Measurements from ENCODE around the gene SPRYD7. TPM values are rescaled to one million over a fixed set of nuclear protein-coding genes. Genes with fewer than 3 reads are reported as not detected.
"Not testable (repeated sequence)": the region's sequence is repeated elsewhere in the genome, so short reads cannot be mapped to it uniquely, and the experiment has no call there.

Gene SPRYD7
- total and polyA plus RNA-seq, 7 experiments from 2014 or later = 1.5 to 3.1 (median 2.1) TPM

GRCh38 chr13:49953560-49953959 is 17.4 kb upstream of the SPRYD7 start:
- no peak overlapping the region for H3K4me3 Mint-ChIP-seq
- Histone ChIP-seq H3K27me3 (ENCODE audit: control insufficient read depth in 2 of 2, insufficient read depth in 2 of 2, low read length in 2 of 2) (no peaks in the 10 kb centered on the region), H3K9me3 (ENCODE audit: control insufficient read depth in 2 of 3, low read length in 3 of 3) (no peaks in the 10 kb centered on the region), H3K4me1 (ENCODE audit: control insufficient read depth in 2 of 2, insufficient read depth in 2 of 2, low read length in 2 of 2) (no peaks in the 10 kb centered on the region), H3K36me3 (ENCODE audit: control insufficient read depth in 2 of 3, insufficient read depth in 3 of 3, low read length in 3 of 3) (no peaks in the 10 kb centered on the region), H3K27ac (ENCODE audit: low read depth, low read length) (no peak overlapping the region), H3K4me3 (ENCODE audit: low read length) (no peak overlapping the region)
- peaks cover 3 to 22% (median 17%) of the 10 kb centered on the region in 5 donors for H3K27me3 Mint-ChIP-seq
- ATAC-seq (no peak), DNase-seq (no peak)
- intact Hi-C loops (cut with micrococcal nuclease) = no loop called here
- ChIA-PET CTCF (no interaction called here), POLR2A (interaction anchor here (0.6 kb wide), 1 partner anchor 619 kb away, joined by 5 read pairs; no protein-coding TSS in a partner anchor)
- H3K36me3 Mint-ChIP-seq = peaks cover 0 to 7% (median 0%) of the 10 kb centered on the region in 5 donors
- H3K27ac Mint-ChIP-seq = no peak overlapping the region
- H3K9me3 Mint-ChIP-seq = peaks cover 0 to 16% (median 9%) of the 10 kb centered on the region in 11 donors
- peaks cover 0 to 2% (median 0%) of the 10 kb centered on the region in 7 donors for H3K4me1 Mint-ChIP-seq

DNA sequence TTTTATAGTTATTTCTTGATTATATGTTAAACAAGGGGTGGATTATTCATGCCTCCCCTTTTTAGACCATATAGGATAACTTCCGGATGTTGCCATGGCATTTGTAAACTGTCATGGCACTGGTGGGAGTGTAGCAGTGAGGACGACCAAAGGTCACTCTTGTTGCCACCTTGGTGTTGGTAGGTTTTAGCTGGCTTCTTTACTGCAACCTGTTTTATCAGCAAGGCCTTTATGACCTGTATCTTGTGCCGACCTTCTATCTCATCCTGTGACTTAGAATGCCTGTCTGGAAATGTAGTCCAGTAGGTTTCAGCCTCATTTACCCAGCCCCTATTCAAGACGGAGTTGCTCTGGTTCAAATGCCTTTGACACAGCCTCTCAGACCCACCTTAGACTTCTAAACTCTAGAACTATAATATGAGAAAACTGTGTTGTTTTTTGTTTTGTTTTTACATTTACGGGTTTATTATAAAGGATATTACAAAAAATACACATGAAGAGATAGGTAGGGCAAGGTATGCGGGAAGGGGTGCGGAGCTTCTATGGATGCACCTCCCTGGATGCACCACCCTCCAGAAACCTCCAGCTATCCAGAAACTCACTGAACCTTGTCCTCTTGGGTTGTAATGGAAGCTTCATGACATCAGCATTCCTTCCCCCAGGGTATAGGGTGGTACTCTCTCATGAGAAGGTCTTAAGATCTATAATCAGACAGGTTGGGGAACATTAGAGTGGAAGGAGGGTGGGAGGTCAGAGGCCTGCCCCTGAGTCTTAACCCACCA is 15.8 kb upstream of the SPRYD7 start:
- Mint-ChIP-seq H3K9me3 (peaks cover 0 to 19% (median 9%) of the 10 kb centered on the region in 11 donors), H3K27ac (no peak overlapping the region), H3K36me3 (peaks cover 0 to 3% (median 3%) of the 10 kb centered on the region in 5 donors), H3K4me3 (no peak overlapping the region), H3K27me3 (peaks cover 3 to 17% (median 10%) of the 10 kb centered on the region in 5 donors), H3K4me1 (peaks cover 0 to 2% (median 0%) of the 10 kb centered on the region in 7 donors)
- ChIA-PET CTCF (no interaction called here), POLR2A (no interaction called here)
- no peaks in the 10 kb centered on the region for H3K36me3 ChIP-seq (ENCODE audit: control insufficient read depth in 2 of 3, insufficient read depth in 3 of 3, low read length in 3 of 3)
- no peaks in the 10 kb centered on the region for H3K9me3 ChIP-seq (ENCODE audit: control insufficient read depth in 2 of 3, low read length in 3 of 3)
- DNase-seq (no peak), ATAC-seq (no peak)
- intact Hi-C loops (cut with micrococcal nuclease) = no loop called here
- H3K27me3 ChIP-seq (ENCODE audit: control insufficient read depth in 2 of 2, insufficient read depth in 2 of 2, low read length in 2 of 2) = no peaks in the 10 kb centered on the region
- H3K4me3 ChIP-seq (ENCODE audit: low read length) = no peak overlapping the region
- H3K27ac ChIP-seq (ENCODE audit: low read depth, low read length) = no peak overlapping the region
- no peaks in the 10 kb centered on the region for H3K4me1 ChIP-seq (ENCODE audit: control insufficient read depth in 2 of 2, insufficient read depth in 2 of 2, low read length in 2 of 2)

DNA sequence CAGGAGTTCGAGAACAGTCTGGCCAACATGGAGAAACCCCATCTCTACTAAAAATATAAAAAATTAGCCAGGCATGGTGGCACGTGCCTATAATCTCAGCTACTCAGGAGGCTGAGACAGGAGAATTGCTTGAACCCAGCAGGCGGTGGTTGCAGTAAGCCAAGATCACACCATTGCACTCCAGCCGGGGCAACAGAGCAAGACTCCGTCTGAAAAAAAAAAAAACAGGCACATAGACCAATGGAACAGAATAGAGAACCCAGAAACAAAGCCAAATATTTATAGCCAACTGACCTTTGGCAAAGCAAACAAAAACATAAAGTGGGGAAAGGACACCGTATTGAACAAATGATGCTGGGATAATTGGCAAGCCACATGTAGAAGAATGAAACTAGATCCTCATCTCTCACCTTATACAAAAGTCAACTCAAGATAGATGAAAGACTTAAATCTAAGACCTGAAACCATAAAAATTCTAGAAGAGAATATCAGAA is 12.7 kb upstream of the SPRYD7 start:
- H3K36me3 ChIP-seq (ENCODE audit: control insufficient read depth in 2 of 3, insufficient read depth in 3 of 3, low read length in 3 of 3); H3K9me3 ChIP-seq (ENCODE audit: control insufficient read depth in 2 of 3, low read length in 3 of 3); H3K4me1 ChIP-seq (ENCODE audit: control insufficient read depth in 2 of 2, insufficient read depth in 2 of 2, low read length in 2 of 2); ATAC-seq; H3K27ac Mint-ChIP-seq; POLR2A ChIA-PET; H3K4me3 ChIP-seq (ENCODE audit: low read length); H3K27me3 ChIP-seq (ENCODE audit: control insufficient read depth in 2 of 2, insufficient read depth in 2 of 2, low read length in 2 of 2); H3K27me3 Mint-ChIP-seq; intact Hi-C loops (cut with micrococcal nuclease); H3K36me3 Mint-ChIP-seq; H3K4me3 Mint-ChIP-seq; H3K4me1 Mint-ChIP-seq; CTCF ChIA-PET; H3K27ac ChIP-seq (ENCODE audit: low read depth, low read length); DNase-seq: not testable (repeated sequence)
- peaks cover 0 to 19% (median 8%) of the 10 kb centered on the region in 11 donors for H3K9me3 Mint-ChIP-seq

- ChIA-PET POLR2A (interaction anchor here (0.6 to 1.0 kb wide), 2 partner anchors 13 to 146 kb away, joined by 3 read pairs; no protein-coding TSS in a partner anchor), CTCF (interaction anchor here (0.7 to 1.1 kb wide), 2 partner anchors 37 to 681 kb away, joined by 3 read pairs; no protein-coding TSS in a partner anchor)
- Mint-ChIP-seq H3K9me3 (no peaks in the 10 kb centered on the region), H3K27ac (no peak overlapping the region), H3K36me3 (no peaks in the 10 kb centered on the region), H3K27me3 (peaks cover 0 to 34% (median 0%) of the 10 kb centered on the region in 5 donors), H3K4me1 (peaks cover 11 to 24% (median 14%) of the 10 kb centered on the region in 7 donors), H3K4me3 (no peak overlapping the region)
- intact Hi-C loops (cut with micrococcal nuclease) = loop anchor here (5.0 to 10.0 kb wide), 7 partner anchors 92 to 1513 kb away; partner anchors contain the start of genes CDADC1 (in 1 of the 2), EBPL (in 1 of the 2), INTS6 (in 1 of the 2) and PHF11 (in 1 of the 2)
- H3K4me3 ChIP-seq (ENCODE audit: low read length) = no peak overlapping the region
- DNase-seq = no peak
- H3K27ac ChIP-seq (ENCODE audit: low read depth, low read length) = no peak overlapping the region
- H3K4me1 ChIP-seq (ENCODE audit: control insufficient read depth in 2 of 2, insufficient read depth in 2 of 2, low read length in 2 of 2) = peaks cover 10 to 14% of the 10 kb centered on the region in 2 donors
- no peak for ATAC-seq
- no peaks in the 10 kb centered on the region for H3K9me3 ChIP-seq (ENCODE audit: control insufficient read depth in 2 of 3, low read length in 3 of 3)
- peaks cover 0 to 11% (median 0%) of the 10 kb centered on the region in 3 experiments for H3K36me3 ChIP-seq (ENCODE audit: control insufficient read depth in 2 of 3, insufficient read depth in 3 of 3, low read length in 3 of 3)
- H3K27me3 ChIP-seq (ENCODE audit: control insufficient read depth in 2 of 2, insufficient read depth in 2 of 2, low read length in 2 of 2) = no peaks in the 10 kb centered on the region
These were observed 3.2 kb upstream of the SPRYD7 start for GRCh38 chr13:49939321-49939720.

GRCh38 chr13:49938921-49939320 is 2.8 kb upstream of the SPRYD7 start:
- CTCF ChIA-PET = interaction anchor here (0.7 to 1.1 kb wide), 2 partner anchors 37 to 681 kb away, joined by 3 read pairs; no protein-coding TSS in a partner anchor

GRCh38 chr13:49938314-49938713 is 2.2 kb upstream of the SPRYD7 start:
- DNase-seq (no peak), ATAC-seq (no peak)
- POLR2A ChIA-PET = no interaction called here
- H3K4me1 Mint-ChIP-seq = peaks cover 12 to 24% (median 15%) of the 10 kb centered on the region in 7 donors
- H3K27me3 Mint-ChIP-seq = peaks cover 0 to 37% (median 0%) of the 10 kb centered on the region in 5 donors
- Histone ChIP-seq H3K36me3 (ENCODE audit: control insufficient read depth in 2 of 3, insufficient read depth in 3 of 3, low read length in 3 of 3) (peaks cover 0 to 11% (median 0%) of the 10 kb centered on the region in 3 experiments), H3K9me3 (ENCODE audit: control insufficient read depth in 2 of 3, low read length in 3 of 3) (no peaks in the 10 kb centered on the region), H3K27ac (ENCODE audit: low read depth, low read length) (no peak overlapping the region), H3K4me1 (ENCODE audit: control insufficient read depth in 2 of 2, insufficient read depth in 2 of 2, low read length in 2 of 2) (peaks cover 10 to 14% of the 10 kb centered on the region in 2 donors), H3K27me3 (ENCODE audit: control insufficient read depth in 2 of 2, insufficient read depth in 2 of 2, low read length in 2 of 2) (no peaks in the 10 kb centered on the region), H3K4me3 (ENCODE audit: low read length) (no peak overlapping the region)
- no peaks in the 10 kb centered on the region for H3K36me3 Mint-ChIP-seq
- H3K9me3 Mint-ChIP-seq = no peaks in the 10 kb centered on the region
- H3K27ac Mint-ChIP-seq = no peak overlapping the region
- CTCF ChIA-PET = no interaction called here
- intact Hi-C loops (cut with micrococcal nuclease) = loop anchor here (5.0 to 10.0 kb wide), 7 partner anchors 91 to 1514 kb away; partner anchors contain the start of genes CDADC1 (in 1 of the 2), EBPL (in 1 of the 2), INTS6 (in 1 of the 2) and PHF11 (in 1 of the 2)
- peak overlapping the region in 1 of 10 donors; percentile 92 for H3K4me3 Mint-ChIP-seq

More at GRCh38 chr13:49938921-49939320, 2.8 kb upstream of the SPRYD7 start:
- POLR2A ChIA-PET = interaction anchor here (0.6 kb wide), 1 partner anchor 13 kb away, joined by 3 read pairs; no protein-coding TSS in a partner anchor
- intact Hi-C loops (cut with micrococcal nuclease) = loop anchor here (5.0 to 10.0 kb wide), 7 partner anchors 92 to 1513 kb away; partner anchors contain the start of genes CDADC1 (in 1 of the 2), EBPL (in 1 of the 2), INTS6 (in 1 of the 2) and PHF11 (in 1 of the 2)
- no peak for ATAC-seq
- Mint-ChIP-seq H3K4me1 (peaks cover 12 to 24% (median 15%) of the 10 kb centered on the region in 7 donors), H3K9me3 (no peaks in the 10 kb centered on the region), H3K36me3 (no peaks in the 10 kb centered on the region), H3K4me3 (no peak overlapping the region), H3K27me3 (peaks cover 0 to 37% (median 0%) of the 10 kb centered on the region in 5 donors), H3K27ac (no peak overlapping the region)
- Histone ChIP-seq H3K9me3 (ENCODE audit: control insufficient read depth in 2 of 3, low read length in 3 of 3) (no peaks in the 10 kb centered on the region), H3K27me3 (ENCODE audit: control insufficient read depth in 2 of 2, insufficient read depth in 2 of 2, low read length in 2 of 2) (no peaks in the 10 kb centered on the region), H3K4me1 (ENCODE audit: control insufficient read depth in 2 of 2, insufficient read depth in 2 of 2, low read length in 2 of 2) (peaks cover 10 to 14% of the 10 kb centered on the region in 2 donors), H3K4me3 (ENCODE audit: low read length) (no peak overlapping the region), H3K27ac (ENCODE audit: low read depth, low read length) (no peak overlapping the region), H3K36me3 (ENCODE audit: control insufficient read depth in 2 of 3, insufficient read depth in 3 of 3, low read length in 3 of 3) (peaks cover 0 to 11% (median 0%) of the 10 kb centered on the region in 3 experiments)
- DNase-seq = no peak
